ENCODE data around the gene WDR18.
"Not testable (repeated sequence)": the region's sequence is repeated elsewhere in the genome, so short reads cannot be mapped to it uniquely, and the experiment has no call there.

WDR18 gene

GRCh38 chr19:1019616-1019961, 35.4 kb downstream of the WDR18 start:
- DNase-seq (ENCODE audit: low read depth in 2 of 2): no peak

- DNase-seq (ENCODE audit: low read depth in 2 of 2): no peak
These were observed 36.1 kb downstream of the WDR18 start for GRCh38 chr19:1019980-1020867.

GRCh38 chr19:1020868-1021425, 36.8 kb downstream of the WDR18 start, which contains the start of gene TMEM259:
TSS of gene TMEM259 (minus strand) at chr19:1021123. CDS start at chr19:1020996, 127 bp downstream.
- peak; percentile 95 to 96 for DNase-seq (ENCODE audit: low read depth in 2 of 2)

GRCh38 chr19:1023883-1024188, 39.7 kb downstream of the WDR18 start:
- DNase-seq (ENCODE audit: low read depth in 2 of 2): not testable (repeated sequence)

GRCh38 chr19:1025080-1025479, 40.9 kb downstream of the WDR18 start:
- DNase-seq (ENCODE audit: low read depth in 2 of 2): not testable (repeated sequence)

GRCh38 chr19:1025960-1026782, 42.0 kb downstream of the WDR18 start, which contains the start of gene CNN2:
TSS of gene CNN2 (plus strand) at chr19:1026608. CDS start at chr19:1026662, 54 bp downstream.
- peak in 1 of 2 donors; percentile 61 for DNase-seq (ENCODE audit: low read depth in 2 of 2)

GRCh38 chr19:1026783-1027649, 42.9 kb downstream of the WDR18 start:
- no peak for DNase-seq (ENCODE audit: low read depth in 2 of 2)

GRCh38 chr19:1027650-1028061, 43.5 kb downstream of the WDR18 start:
- DNase-seq (ENCODE audit: low read depth in 2 of 2): no peak

- DNase-seq (ENCODE audit: low read depth in 2 of 2): no peak
These were observed 44.1 kb downstream of the WDR18 start for GRCh38 chr19:1028062-1028926.

GRCh38 chr19:1032264-1032867, 48.2 kb downstream of the WDR18 start:
- no peak for DNase-seq (ENCODE audit: low read depth in 2 of 2)

GRCh38 chr19:1035998-1036621, 52.0 kb downstream of the WDR18 start:
- no peak for DNase-seq (ENCODE audit: low read depth in 2 of 2)

GRCh38 chr19:1037621-1038064, 53.5 kb downstream of the WDR18 start:
- no peak for DNase-seq (ENCODE audit: low read depth in 2 of 2)

GRCh38 chr19:1038978-1039645, 55.0 kb downstream of the WDR18 start:
- no peak for DNase-seq (ENCODE audit: low read depth in 2 of 2)

GRCh38 chr19:1039646-1040475, 55.7 kb downstream of the WDR18 start, which contains the start of gene ABCA7:
TSS of gene ABCA7 (plus strand) at chr19:1040107. CDS start at chr19:1041362, 1,255 bp downstream.
- peak; percentile 97 to 100 for DNase-seq (ENCODE audit: low read depth in 2 of 2)

GRCh38 chr19:1040476-1041271, 56.5 kb downstream of the WDR18 start:
- peak; percentile 86 to 92 for DNase-seq (ENCODE audit: low read depth in 2 of 2)

- no peak for DNase-seq (ENCODE audit: low read depth in 2 of 2)
These were observed 57.2 kb downstream of the WDR18 start for GRCh38 chr19:1041272-1041834.
